Measurements from ENCODE around the gene RNPS1. TPM values are rescaled to one million over a fixed set of nuclear protein-coding genes. Genes with fewer than 3 reads are reported as not detected.

Gene RNPS1
- total RNA-seq, 1 donor from 2014 or later = 130 TPM

DNA sequence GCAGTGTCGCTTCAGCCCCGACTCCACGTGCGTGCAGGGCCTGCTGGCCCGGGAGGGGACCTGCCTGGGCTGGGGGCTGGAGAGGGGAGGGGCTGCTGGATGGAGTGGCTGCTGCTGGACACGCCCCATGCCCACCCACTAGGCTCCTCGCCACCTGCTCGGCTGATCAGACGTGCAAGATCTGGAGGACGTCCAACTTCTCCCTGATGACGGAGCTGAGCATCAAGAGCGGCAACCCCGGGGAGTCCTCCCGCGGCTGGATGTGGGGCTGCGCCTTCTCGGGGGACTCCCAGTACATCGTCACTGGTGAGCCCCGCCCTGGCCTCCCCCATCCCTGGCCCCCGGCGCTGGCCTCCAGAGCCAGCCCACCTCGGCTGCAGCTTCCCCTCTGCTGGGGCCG is 59.6 kb downstream of the RNPS1 start:
- no peak for DNase-seq (ENCODE audit: extremely low spot score in 2 of 2)
- intact Hi-C loops (cut with DNase I) = no loop called here
- Histone ChIP-seq H3K4me1 (peaks cover 34% of the 10 kb centered on the region), H3K27ac (no peak overlapping the region), H3K4me3 (no peak overlapping the region), H3K36me3 (peaks cover 0 to 23% of the 10 kb centered on the region in 2 donors), H3K27me3 (no peaks in the 10 kb centered on the region), H3K9me3 (no peaks in the 10 kb centered on the region)
- TF ChIP-seq POLR2AphosphoS5 (IDR thresholded peaks at IDR 0.05; ENCODE audit: insufficient read depth in 1 of 2, low read depth in 1 of 2) (no peak), POLR2A (IDR thresholded peaks at IDR 0.05) (no peak)
- TF ChIP-seq, protein P1, sequence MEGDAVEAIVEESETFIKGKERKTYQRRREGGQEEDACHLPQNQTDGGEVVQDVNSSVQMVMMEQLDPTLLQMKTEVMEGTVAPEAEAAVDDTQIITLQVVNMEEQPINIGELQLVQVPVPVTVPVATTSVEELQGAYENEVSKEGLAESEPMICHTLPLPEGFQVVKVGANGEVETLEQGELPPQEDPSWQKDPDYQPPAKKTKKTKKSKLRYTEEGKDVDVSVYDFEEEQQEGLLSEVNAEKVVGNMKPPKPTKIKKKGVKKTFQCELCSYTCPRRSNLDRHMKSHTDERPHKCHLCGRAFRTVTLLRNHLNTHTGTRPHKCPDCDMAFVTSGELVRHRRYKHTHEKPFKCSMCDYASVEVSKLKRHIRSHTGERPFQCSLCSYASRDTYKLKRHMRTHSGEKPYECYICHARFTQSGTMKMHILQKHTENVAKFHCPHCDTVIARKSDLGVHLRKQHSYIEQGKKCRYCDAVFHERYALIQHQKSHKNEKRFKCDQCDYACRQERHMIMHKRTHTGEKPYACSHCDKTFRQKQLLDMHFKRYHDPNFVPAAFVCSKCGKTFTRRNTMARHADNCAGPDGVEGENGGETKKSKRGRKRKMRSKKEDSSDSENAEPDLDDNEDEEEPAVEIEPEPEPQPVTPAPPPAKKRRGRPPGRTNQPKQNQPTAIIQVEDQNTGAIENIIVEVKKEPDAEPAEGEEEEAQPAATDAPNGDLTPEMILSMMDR (IDR thresholded peaks at IDR 0.05) = no peak

- H3K9me3 ChIP-seq = no peaks in the 10 kb centered on the region
- TF ChIP-seq POLR2A (IDR thresholded peaks at IDR 0.05) (no peak), POLR2AphosphoS5 (IDR thresholded peaks at IDR 0.05; ENCODE audit: insufficient read depth in 1 of 2, low read depth in 1 of 2) (no peak)
- TF ChIP-seq, protein P1 (IDR thresholded peaks at IDR 0.05) = no peak
- H3K27ac ChIP-seq = no peak overlapping the region
- peaks cover 29% of the 10 kb centered on the region for H3K4me1 ChIP-seq
- intact Hi-C loops (cut with DNase I) = no loop called here
- H3K4me3 ChIP-seq = no peak overlapping the region
- DNase-seq (ENCODE audit: extremely low spot score in 2 of 2) = no peak
- no peaks in the 10 kb centered on the region for H3K27me3 ChIP-seq
- peaks cover 0 to 23% of the 10 kb centered on the region in 2 donors for H3K36me3 ChIP-seq
These were observed 60.1 kb downstream of the RNPS1 start for GRCh38 chr16:2207872-2208271.

DNA sequence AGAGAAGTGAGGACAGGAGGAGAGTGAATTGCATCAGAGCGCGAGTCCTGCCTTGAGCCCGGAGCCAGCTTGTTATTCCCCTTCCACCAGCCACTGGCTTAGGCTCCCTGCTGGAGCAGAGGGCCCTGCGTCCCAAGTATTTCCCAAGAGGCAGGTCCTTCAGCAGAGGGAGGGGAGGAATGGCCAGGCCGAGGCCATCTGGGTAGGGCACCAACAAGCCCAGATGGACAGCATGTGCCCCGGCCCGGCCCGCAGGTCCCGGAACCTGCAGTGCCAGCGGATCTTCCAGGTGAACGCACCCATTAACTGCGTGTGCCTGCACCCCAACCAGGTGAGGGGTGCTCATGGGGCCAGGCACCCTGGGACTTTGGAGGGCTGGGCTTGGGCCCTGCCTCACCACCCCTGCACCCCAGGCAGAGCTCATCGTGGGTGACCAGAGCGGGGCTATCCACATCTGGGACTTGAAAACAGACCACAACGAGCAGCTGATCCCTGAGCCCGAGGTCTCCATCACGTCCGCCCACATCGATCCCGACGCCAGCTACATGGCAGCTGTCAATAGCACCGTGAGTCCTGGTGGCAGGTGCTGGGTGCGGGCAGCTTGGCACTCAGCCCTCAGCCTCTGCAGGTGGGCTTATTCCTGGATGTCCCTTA is 61.0 kb downstream of the RNPS1 start:
- no peak for TF ChIP-seq POLR2AphosphoS5 (IDR thresholded peaks at IDR 0.05; ENCODE audit: insufficient read depth in 1 of 2, low read depth in 1 of 2)
- TF ChIP-seq, protein P1 (IDR thresholded peaks at IDR 0.05) = no peak
- no peak for TF ChIP-seq POLR2A (IDR thresholded peaks at IDR 0.05)
- Histone ChIP-seq H3K4me3 (no peak overlapping the region), H3K27ac (no peak overlapping the region), H3K9me3 (no peaks in the 10 kb centered on the region), H3K36me3 (peaks cover 0 to 23% of the 10 kb centered on the region in 2 donors), H3K4me1 (peaks cover 20% of the 10 kb centered on the region), H3K27me3 (no peaks in the 10 kb centered on the region)
- intact Hi-C loops (cut with DNase I) = no loop called here
- DNase-seq (ENCODE audit: extremely low spot score in 2 of 2) = no peak

GRCh38 chr16:2206420-2206779 is 61.5 kb downstream of the RNPS1 start:
- Histone ChIP-seq H3K27ac (no peak overlapping the region), H3K27me3 (no peaks in the 10 kb centered on the region), H3K4me3 (peak overlapping the region; percentile 54 to 85), H3K36me3 (peaks cover 0 to 23% of the 10 kb centered on the region in 2 donors), H3K9me3 (no peaks in the 10 kb centered on the region), H3K4me1 (peaks cover 19% of the 10 kb centered on the region)
- DNase-seq (ENCODE audit: extremely low spot score in 2 of 2) = no peak
- intact Hi-C loops (cut with DNase I) = no loop called here
- TF ChIP-seq POLR2A (IDR thresholded peaks at IDR 0.05) (no peak), POLR2AphosphoS5 (IDR thresholded peaks at IDR 0.05; ENCODE audit: insufficient read depth in 1 of 2, low read depth in 1 of 2) (no peak)
- TF ChIP-seq, protein P1 (IDR thresholded peaks at IDR 0.05) = no peak

DNA sequence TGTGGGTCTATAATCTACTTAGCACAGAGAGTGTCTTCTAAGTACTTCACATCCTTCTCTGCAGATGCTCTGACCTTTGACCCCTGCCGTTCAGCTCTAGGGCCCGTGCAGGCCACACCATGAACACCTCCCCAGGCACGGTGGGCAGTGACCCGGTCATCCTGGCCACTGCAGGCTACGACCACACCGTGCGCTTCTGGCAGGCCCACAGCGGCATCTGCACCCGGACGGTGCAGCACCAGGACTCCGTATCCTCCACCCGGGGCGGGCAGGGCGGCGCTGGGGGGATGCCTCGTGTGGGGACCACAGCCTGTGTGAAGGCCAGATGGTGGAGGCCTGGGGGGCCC is 62.0 kb downstream of the RNPS1 start:
- peak overlapping the region; percentile 54 to 85 for H3K4me3 ChIP-seq
- TF ChIP-seq POLR2A (IDR thresholded peaks at IDR 0.05) (no peak), POLR2AphosphoS5 (IDR thresholded peaks at IDR 0.05; ENCODE audit: insufficient read depth in 1 of 2, low read depth in 1 of 2) (no peak)
- TF ChIP-seq, protein P1 (IDR thresholded peaks at IDR 0.05) = no peak
- DNase-seq (ENCODE audit: extremely low spot score in 2 of 2) = no peak
- no peaks in the 10 kb centered on the region for H3K9me3 ChIP-seq
- intact Hi-C loops (cut with DNase I) = no loop called here
- no peaks in the 10 kb centered on the region for H3K27me3 ChIP-seq
- peaks cover 19% of the 10 kb centered on the region for H3K4me1 ChIP-seq
- peaks cover 0 to 23% of the 10 kb centered on the region in 2 donors for H3K36me3 ChIP-seq
- H3K27ac ChIP-seq = peak overlapping the region; percentile 91
